ENCODE data around the gene HSPA1B.
"Not testable (repeated sequence)": the region's sequence is repeated elsewhere in the genome, so short reads cannot be mapped to it uniquely, and the experiment has no call there.

The HSPA1B gene

GRCh38 chr6:31797588-31797987 is 29.9 kb upstream of the HSPA1B start:
- DNase-seq (ENCODE audit: low spot score) (no peak), FAIRE-seq (no peak)

DNA sequence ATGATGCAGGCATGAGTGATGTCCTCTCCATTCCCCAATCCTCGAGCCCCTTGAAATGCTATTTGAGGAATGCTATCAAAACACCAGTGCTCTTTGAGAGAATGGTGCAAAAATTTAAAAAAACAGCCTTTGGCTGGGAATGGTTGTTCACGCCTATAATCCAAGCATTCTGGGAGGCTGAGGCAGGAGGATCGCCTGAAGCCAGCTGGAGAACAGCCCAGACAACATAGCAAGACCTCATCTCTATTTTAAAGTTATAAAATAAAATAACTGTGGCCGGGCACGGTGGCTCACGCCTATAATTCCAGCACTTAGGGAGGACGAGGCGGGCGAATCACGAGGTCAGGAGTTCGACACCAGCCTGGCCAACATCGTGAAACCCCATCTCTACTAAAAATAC is 27.8 kb upstream of the HSPA1B start:
- DNase-seq (ENCODE audit: low spot score), result no peak
- no peak for FAIRE-seq

DNA sequence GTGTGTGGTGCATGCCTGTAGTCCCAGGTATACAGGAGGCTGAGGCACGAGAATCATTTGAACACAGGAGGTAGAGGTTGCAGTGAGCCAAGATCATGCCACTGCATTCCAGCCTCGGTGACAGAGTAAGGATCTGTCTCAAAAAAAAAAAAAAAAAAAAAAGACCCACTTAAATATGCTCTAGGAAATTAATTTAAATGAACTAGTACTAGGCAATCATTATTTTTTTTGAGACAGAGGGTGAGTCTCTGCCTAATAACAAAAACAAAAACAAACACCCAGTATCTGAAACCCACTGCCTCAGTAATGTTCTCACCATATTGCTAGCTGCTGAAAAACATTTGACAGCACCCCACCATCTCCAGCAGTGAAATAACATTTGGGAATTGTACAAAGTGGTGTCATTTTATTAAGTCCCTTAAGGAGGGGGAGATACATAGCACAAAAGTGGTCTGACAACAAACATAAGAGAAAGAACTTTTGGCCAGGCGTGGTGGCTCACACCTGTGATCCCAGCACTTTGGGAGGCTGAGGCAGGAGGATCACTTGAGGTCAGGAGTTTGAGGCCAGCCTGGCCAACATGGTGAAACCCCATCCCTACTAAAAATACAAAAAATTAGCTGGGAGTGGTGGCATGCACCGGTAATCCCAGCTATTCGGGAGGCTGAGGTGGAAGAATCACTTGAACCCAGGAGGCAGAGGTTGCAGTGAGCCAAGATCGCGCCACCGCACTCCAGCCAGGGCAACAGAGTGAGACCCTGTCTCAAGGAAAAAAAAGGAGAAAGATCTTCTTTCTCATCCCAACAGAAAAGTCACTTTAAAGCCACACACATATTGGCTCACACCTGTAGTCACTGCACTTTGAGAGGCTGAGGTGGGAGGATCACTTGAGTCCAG is 26.3 kb upstream of the HSPA1B start:
- DNase-seq (ENCODE audit: low spot score), result not testable (repeated sequence)

GRCh38 chr6:31805939-31806469 is 21.5 kb upstream of the HSPA1B start:
- FAIRE-seq (no peak), DNase-seq (ENCODE audit: low spot score) (no peak)

More for the DNA sequence above, 26.3 kb upstream of the HSPA1B start:
- FAIRE-seq, result not testable (repeated sequence)

DNA sequence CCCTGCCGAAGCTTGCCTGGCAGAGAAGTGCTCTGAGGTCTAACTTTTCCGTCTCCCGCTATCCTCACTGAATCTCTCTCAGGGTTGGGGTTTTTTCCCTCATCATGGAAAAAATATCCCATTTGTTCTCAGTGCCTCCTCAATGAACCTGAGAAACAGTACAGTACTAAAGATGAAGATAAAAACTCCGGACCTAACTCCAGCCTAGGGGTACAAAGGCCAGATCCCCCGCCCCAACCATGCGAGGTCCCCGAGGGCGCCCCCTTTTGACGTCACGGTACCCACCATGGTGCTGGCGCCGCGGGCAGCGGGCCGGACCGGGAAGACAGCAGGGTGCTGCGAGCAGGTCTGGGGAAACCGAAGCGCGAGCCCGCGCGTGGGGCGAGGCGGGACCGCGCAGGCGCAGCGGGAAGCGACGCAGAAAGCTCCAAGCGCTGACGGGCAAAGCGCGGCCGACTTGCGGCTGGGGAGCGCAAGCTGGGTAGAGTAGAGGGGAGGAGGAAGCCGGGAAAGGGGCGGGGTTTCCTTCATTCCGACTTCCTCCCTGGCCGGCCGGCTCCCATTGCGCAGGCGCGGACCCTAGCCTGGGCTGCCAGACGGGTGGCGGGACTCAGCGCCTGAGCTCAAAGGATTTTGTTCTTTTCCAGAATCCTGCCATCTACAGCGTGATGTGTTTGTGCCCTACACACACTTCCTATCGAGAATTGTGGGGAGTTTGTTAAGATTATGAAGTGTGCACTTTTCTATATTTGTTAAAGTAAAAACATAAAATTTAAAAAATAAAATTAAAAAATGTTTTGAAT is 20.9 kb upstream of the HSPA1B start, which contains the start of gene LSM2:
Gene LSM2 (minus strand): TSS at position 497 of the 803 bp plus-strand sequence. CDS start 209 bp downstream, at position 288.
- DNase-seq (ENCODE audit: low spot score) (peak; percentile 93), FAIRE-seq (peak; percentile 80)

- FAIRE-seq; DNase-seq (ENCODE audit: low spot score): not testable (repeated sequence)
Measured at GRCh38 chr6:31808599-31808998, 18.9 kb upstream of the HSPA1B start.

GRCh38 chr6:31811645-31812044 is 15.9 kb upstream of the HSPA1B start:
- no peak for FAIRE-seq
- no peak for DNase-seq (ENCODE audit: low spot score)

- FAIRE-seq (no peak), DNase-seq (ENCODE audit: low spot score) (no peak)
Measured at GRCh38 chr6:31813465-31813849, 14.1 kb upstream of the HSPA1B start.

- peak; percentile 72 for DNase-seq (ENCODE audit: low spot score)
- FAIRE-seq, result no peak
Measured at GRCh38 chr6:31814677-31815024, 12.9 kb upstream of the HSPA1B start.

GRCh38 chr6:31815025-31815838 is 12.3 kb upstream of the HSPA1B start, which contains the start of the genes HSPA1A and HSPA1L:
Gene HSPA1A (plus strand): TSS chr6:31815543. CDS start chr6:31815757, 214 bp downstream.
Gene HSPA1L (minus strand): TSS chr6:31815283. CDS start chr6:31811972, 3,311 bp downstream.
- FAIRE-seq (no peak), DNase-seq (ENCODE audit: low spot score) (peak; percentile 73)

- DNase-seq (ENCODE audit: low spot score); FAIRE-seq: not testable (repeated sequence)
Measured at GRCh38 chr6:31817133-31817928, 10.2 kb upstream of the HSPA1B start.

- not testable (repeated sequence) for FAIRE-seq; DNase-seq (ENCODE audit: low spot score)
Measured at GRCh38 chr6:31817929-31818511, 9.5 kb upstream of the HSPA1B start.

GRCh38 chr6:31819871-31820299 is 7.7 kb upstream of the HSPA1B start:
- DNase-seq (ENCODE audit: low spot score) (no peak), FAIRE-seq (no peak)

GRCh38 chr6:31820399-31820798 is 7.1 kb upstream of the HSPA1B start:
- not testable (repeated sequence) for DNase-seq (ENCODE audit: low spot score); FAIRE-seq

- DNase-seq (ENCODE audit: low spot score) (no peak), FAIRE-seq (no peak)
Measured at GRCh38 chr6:31821301-31822035, 6.1 kb upstream of the HSPA1B start.

- FAIRE-seq (no peak), DNase-seq (ENCODE audit: low spot score) (peak; percentile 79)
Measured at GRCh38 chr6:31822036-31822821, 5.3 kb upstream of the HSPA1B start.

DNA sequence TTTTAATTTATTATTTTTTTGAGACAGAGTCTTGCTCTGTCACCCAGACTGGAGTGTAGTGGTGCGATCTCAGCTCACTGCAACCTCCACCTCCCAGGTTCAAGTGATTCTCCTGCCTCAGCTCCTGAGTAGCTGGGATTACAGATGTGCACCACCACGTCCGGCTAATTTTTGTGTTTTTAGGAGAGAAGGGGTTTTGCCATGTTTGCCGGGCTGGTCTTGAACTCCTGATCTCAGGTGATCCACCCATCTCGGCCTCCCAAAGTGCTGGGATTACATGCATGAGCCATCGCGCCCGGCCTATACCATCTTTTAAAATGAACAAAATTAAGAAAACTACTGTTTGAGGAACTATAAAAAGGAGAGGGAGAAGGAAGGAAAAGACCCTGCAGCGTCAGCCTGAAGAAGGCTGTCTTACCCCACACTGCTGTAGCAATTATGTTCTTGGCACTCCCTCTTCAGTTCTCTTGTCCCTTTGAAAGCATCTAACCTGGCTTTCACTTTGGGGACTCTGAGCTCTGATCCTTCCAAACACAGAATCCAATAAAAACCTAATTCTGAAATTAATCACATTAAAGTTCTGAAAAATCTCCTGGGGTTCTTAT is 3.8 kb upstream of the HSPA1B start:
- DNase-seq (ENCODE audit: low spot score); FAIRE-seq: not testable (repeated sequence)

- DNase-seq (ENCODE audit: low spot score), result no peak
- no peak for FAIRE-seq
Measured at GRCh38 chr6:31825553-31825952, 2.0 kb upstream of the HSPA1B start.
